Raji (cell line): Measurements from ENCODE around the gene EVX2.

Experiments used
- POLR2A ChIP-seq: IDR thresholded peaks from 2 replicates; pipeline ENCODE4 v1.6.1; 2011; ENCODE audit warnings: low read depth, low read length, control low read depth; ENCODE audit not compliant: insufficient read depth

The EVX2 gene

GRCh38 chr2:176088048-176088936 lies 4.5 kb upstream of the EVX2 start:
- TF ChIP-seq POLR2A: no peak

DNA sequence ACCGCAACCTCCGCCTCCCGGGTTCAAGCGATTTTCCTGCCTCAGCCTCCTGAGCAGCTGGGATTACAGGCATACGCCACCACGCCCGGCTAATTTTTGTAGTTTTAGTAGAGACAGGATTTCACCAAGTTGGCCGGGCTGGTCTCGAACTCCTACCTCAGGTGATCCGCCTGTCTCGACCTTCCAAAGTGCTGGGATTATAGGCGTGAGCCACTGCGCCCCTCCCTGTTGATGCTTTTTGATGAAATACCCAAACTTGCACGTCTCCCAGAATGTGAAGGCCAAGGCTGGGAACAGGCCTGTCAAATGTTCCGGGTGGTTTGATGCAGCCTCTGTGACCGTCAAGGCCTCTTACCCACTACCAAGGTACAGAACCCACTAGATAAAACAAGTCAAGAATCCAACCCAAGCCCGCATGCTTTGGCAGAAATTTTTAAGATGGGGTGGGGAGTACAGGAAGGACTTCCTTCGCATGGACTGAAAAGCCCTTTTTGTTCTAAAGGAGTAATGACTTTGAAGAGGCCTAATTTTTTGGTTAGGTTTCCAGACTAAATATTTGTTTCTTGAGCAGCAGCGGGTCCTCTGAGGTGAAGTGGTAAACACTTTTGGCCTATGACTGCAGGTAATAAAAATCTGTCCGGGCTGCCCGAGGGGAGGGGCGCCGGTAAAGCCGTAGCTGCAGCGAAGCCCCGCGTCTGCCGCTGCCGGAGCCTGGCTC lies 3.7 kb upstream of the EVX2 start:
- TF ChIP-seq POLR2A: no peak

DNA sequence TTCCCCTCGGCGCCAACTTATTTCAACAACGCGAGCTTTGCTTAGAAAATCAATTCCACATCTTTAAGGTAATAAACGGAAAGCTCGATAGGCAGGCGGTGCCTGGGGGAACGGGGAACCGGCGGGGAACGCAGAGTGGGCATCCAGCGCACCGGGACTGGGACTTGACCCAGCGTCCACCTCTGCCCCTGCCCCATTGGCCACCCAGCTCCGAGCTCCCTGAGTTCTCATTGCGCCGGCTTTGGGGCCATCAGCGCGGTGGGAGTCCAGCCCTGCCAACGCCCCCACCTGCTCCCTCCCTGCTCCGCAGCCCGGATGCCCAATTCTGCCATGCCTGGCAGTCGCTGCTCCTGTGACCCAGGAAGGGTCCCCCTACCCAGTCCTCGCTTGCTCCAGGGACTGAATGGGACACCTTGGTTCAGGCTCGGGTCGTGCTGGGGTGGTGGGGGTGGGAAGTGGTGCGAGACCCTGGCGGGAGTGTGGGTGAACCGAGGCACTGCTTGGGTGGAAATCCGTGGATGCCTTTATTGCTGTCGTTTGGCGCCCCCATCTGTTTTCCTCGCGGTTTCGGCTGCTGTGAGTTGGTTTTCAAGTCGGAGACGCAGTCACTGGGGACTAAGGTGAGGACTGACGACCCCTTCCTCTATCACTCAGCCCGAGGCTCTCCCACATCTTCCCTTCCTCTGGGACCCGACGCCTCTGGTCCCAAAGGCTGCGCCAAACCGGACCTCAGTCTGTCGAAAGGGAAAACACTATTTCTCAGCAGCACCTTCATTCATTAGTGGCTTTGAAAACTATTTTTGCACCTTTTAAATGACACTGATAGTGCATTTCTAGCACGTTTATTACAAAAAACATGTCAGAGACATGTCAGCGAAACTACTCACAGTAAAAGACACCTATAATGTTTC lies 2.4 kb upstream of the EVX2 start:
- TF ChIP-seq POLR2A: no peak

DNA sequence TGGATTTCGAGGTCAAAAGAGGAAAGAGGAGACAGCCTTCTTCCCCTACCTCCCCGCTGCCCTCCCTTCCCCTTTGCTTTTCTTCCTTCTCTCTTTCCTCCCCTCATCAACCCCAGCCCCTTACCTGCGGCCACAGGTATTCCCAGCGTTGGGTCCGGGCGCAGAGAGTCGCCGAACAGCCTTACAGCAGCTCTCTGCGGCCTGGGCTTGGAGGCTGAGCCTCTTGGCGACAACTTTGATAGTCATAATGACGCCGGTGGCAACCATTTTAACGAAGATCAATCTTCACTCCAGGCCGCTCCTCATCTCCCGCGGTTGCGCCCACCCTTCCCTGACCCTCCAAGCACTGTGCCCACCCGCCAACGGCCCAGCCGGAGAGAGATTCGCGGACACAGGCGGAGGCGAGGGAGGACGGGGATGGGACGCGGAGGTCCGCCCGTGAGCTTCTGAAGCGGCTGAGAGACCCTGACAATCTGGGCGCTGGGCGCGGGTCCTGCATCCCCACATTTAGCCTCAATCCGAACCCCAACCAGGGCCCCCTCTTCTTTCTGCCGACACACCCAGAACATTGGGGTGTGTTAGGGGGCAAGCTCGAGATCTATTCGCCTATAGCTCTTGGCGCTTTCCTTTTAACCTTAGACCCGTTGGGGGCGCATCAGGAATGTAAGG lies 1.5 kb upstream of the EVX2 start:
- no peak for TF ChIP-seq POLR2A

DNA sequence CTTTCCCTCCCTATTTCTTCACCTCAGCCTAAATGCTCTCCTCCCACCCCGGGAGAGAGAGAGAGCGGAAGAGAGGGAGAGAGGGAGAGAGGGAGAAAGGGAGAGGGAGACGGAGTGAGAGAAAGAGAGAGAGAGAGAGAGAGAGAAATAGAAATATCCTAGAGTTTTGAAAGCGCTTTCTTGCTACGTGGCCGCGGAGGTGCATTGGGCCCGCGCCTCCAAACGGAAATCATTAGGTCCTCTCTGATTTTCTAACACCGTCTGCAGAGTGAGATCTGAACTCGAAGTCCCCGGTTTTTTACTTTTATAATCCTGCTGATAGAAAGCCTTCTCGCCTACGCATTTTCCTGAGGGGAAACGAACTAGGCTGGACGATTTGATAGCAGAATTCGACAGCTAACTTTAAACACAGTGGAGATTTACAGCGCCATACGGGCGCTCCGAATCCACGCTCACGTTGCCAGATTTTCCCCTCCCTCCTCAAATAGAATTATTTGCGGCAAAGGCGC lies 903 bp upstream of the EVX2 start:
- no peak for TF ChIP-seq POLR2A

DNA sequence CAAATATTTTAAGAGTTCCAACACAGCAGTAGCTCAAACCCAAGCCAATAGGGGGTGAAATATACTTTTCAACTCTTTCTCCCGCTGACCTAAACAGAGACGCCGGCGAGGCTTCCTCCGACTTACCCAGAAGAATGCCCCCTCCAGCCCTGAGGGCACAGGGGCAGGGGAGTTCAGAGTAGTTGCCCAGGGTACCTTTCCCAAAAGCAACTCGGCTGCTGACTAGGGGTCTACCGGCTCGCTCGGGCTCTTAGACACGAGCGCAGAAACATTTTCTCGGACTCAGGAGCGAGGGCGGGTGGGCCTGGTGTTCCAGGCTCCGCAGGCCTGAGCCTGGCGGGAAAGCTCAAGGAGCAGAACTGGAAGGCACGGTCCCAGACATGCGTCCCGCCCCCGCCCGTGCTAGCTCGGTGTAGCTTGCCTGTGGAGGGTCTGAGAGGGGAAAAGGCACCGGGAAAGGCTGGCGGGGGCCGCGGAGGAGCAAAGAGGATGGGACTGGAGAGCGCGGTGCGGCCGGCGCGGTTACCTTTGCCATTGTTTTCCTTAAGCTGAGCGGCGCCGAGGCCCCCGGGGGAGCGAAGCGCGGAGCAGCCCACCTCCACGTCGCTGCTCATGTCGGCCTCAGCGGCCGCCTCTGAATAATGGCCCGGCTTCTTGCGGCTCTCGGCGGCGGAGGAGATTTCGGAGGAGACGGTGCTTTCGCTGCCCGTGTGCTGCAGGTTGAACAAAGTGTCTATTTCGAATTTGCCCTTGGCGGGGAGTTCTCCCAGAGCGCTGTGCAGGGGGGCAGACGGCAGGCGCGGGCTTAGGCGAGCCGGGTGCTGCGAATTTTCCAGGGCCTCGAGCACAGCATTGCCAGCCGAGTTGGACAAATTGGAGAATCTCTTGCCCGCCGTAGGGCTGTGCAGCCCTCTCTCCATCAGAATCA lies 674 bp downstream of the EVX2 start:
- TF ChIP-seq POLR2A: no peak

DNA sequence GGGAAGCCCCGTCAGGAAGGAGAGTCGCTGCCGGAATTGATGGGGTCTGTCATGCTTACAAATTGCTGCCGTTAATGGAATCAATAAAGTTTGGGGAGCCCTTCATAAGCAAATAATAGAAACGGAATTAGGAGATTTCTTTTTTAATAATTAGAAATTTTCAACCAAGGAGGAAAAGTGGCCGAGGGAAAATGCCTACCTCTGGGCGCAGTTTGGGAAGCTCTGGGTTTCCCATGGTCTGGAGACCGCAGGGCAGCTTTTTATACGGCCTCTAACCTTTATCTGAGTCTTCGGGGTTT lies 1.3 kb downstream of the EVX2 start:
- TF ChIP-seq POLR2A: no peak

DNA sequence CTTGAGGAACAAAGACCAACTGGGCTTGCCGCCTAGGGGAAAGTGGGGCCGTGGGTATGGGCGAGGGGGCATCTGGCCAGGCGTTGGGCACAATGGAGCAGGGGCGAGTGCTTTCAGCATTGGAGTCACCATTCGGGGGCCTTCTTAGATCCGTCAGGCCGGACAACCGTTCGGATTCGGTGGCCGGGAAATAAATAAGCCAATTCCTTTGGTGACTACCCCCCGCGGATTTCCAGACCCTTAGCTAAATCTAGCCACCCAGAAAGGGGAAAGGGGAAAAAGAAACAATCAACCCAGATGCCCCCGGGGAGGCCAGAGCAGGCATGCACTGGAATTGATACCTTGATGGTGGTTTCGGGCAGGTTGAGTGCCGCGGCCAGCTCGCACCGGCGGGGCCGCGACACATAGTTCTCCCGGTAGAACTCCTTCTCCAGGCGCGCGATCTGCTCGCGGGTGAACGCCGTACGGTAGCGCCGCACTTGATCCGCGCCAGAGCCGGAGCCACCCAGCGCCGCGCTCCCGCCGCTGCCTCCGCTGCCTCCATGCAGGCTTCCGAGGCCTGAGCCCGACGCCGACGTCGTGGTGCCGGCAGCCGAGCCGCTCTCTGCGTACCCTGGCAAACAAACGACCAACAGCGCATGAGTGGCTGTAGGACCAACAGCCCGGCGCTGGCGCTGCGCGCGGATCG lies 1.8 kb downstream of the EVX2 start:
- TF ChIP-seq POLR2A: no peak

DNA sequence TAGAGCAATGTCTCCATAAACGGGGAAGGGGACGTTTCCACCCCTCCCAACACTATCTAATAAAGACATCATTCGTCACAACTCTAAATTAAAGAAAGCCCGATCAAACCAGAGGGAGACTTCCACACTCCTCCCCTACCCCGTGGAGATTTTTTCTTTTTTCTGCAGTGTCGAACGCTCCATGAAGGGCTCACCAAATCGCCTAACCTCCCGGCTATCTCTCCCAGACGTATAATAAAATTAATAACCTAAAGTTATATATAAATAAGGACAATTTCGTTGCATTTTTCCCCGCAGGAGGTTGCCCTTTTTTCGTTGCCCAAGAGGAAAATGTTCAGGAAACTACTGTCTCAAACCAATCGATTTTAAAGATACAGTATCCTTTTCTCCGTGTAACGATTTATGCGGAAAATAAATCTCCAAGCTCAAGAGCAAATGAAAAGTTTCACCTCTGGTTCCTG lies 2.4 kb downstream of the EVX2 start:
- TF ChIP-seq POLR2A: no peak

DNA sequence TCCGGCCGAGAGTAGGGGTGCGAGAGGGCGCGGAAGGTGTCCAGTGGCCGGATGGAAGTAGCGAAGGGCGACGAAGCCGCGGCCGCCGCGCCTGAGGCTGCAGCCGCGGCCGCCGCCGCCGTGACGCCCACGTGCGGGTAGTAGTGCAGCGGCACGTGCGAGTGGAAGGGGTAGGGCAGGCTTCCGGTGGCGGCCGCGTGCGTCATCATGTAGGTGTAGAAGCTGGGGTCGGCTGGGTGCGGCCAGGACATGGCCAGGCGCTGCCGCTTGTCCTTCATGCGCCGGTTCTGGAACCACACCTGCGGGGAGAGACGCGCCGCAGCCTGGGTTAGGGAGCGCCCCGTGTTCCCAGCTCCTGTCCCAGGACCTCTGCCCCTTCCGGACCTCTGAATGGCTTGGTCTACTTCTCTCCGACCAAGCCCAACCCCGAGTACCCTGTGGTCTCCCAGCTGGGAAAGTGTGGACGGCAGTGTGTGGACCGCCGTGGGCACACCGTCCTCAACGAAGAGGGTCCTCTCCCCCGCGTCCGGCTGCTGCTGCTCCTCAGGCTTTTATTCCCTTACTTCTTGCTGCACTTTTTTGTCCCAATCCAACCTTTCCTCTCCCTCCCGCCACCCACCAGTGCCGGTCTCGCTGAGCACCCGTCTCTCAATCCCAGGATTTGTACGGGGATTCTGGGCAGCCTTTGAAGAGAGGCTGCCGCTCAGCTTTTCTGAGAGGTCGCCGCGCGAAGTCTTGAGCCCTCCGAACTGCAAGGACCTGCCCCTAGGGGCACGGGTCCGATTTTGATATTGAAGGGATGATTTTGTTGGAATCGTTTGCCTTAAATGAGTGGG lies 3.0 kb downstream of the EVX2 start:
- TF ChIP-seq POLR2A: no peak

DNA sequence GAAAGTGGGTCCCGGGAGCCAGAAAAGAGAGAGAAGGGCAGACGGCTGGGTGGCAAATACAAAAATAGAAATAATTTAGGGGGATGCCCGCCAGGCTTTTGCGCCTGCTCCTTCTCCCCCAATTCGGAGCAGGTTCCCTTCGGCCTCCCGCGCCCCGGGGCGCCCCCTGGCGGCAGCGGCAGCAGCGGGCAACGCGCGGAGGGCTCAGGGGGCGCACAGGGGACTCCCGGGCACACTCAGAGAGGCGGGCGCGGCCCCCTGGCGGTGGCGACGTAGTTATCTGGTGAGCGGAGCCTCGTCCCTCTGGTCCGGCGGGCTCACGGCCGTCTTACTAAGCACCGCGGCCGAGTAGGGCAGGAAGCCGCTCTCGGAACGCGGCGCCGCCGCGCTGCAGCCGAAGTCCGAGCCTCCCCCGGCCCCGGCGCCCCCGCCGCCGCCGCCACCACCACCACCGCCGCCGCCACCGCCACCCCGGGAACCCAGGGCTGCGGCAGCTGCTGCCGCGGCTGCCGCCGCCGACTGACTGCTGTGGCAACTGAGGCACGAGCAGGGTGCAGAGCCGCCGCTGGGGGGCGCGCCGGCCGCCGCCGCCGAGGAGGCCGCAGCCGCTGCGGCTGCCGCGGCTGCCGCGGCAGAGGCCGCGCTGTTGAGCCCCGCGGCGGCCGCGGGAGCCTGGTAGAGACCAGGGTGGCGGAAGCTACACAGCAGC lies 3.8 kb downstream of the EVX2 start:
- TF ChIP-seq POLR2A: no peak
